ENCODE data around the gene GTF2IRD1. TPM values are rescaled to one million over a fixed set of nuclear protein-coding genes. Genes with fewer than 3 reads are reported as not detected.
A peak's percentile ranks its signal among the peaks of the same experiment; 100 is the strongest.

Gene GTF2IRD1
- total and polyA plus RNA-seq, 2 of the 4 experiments (the other 2 are of a cell fraction) = 4.1 to 21.9 TPM

DNA sequence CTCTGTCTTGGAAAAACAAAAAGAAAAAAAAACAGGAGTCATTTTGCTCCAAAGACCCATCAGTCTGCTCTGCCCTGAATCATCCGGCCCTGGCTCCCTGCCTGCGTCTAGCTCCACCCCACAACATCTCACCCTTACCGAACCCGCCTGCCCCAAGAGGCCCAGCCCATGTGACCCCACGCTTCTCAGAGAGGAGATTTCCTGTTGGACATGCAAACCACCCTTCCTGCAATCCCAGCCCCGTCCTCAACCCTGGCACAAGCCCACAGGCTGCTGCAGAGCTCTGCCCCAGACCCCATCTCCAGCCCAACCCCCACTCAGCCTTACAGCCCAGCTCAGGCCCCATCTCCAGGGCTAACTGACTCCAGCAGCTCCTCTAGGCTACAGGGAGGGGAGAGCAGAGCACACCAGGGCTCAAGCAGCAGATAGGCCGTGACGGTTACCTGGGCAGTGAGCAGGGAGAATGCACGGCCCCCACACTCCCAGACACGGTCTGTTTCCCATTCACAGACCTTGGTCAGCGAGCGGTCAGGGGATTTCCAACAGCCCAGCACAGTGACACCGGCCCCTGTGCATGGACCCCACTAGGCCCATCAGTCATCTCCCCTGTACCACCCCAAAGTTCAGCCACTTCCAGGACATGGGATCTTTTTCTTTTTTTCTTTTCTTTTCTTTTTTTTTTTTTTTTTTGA is 133.9 kb downstream of the GTF2IRD1 start:
- dilution Hi-C loops (cut with HindIII; ENCODE audit: low sequenced_read_pairs, unreplicated experiment) = no loop called here

More for the DNA sequence above, 133.9 kb downstream of the GTF2IRD1 start:
- Histone ChIP-seq H2BK120ac (ENCODE audit: low read depth, low read length) (peak overlapping the region; percentile 74; the same call in 1 of the 2 replicates), H2BK20ac (ENCODE audit: low read depth, low read length) (peak overlapping the region; percentile 61), H2AK9ac (replicated peaks; ENCODE audit: low read depth, low read length, poor library complexity) (peak overlapping the region; percentile 98), H3K36me3 (ENCODE audit: control insufficient read depth, insufficient read depth, low read length) (peaks cover 19% of the 10 kb centered on the region), H3K23ac (ENCODE audit: low read depth, low read length) (peak overlapping the region; percentile 52; the same call in 1 of the 2 replicates), H3K4me2 (ENCODE audit: low read depth, low read length) (peak overlapping the region; percentile 38), H2AK5ac (ENCODE audit: low read depth, low read length) (peak overlapping the region; percentile 85), H2AFZ (replicated peaks; ENCODE audit: low read length, poor library complexity) (peak overlapping the region; percentile 83), H2BK5ac (ENCODE audit: low read depth, low read length, poor library complexity, severe bottlenecking) (peak overlapping the region; percentile 76), H3K27me3 (ENCODE audit: control insufficient read depth, insufficient read depth, low read length) (no peaks in the 10 kb centered on the region), H3K27ac (ENCODE audit: insufficient read depth, low read length) (peak overlapping the region; percentile 77), H3K9me1 (ENCODE audit: insufficient read depth, low read length) (peaks cover 7% of the 10 kb centered on the region; the same call in 1 of the 2 replicates), H3K79me1 (ENCODE audit: low read depth in 1 of 2, low read length in 2 of 2) (peaks cover 3 to 11% of the 10 kb centered on the region in 2 experiments; a peak in 2 of 4 replicates), H4K20me1 (ENCODE audit: insufficient read depth, low read length) (no peaks in the 10 kb centered on the region), H3K4me3 (ENCODE audit: insufficient read depth, low read depth, low read length) (no peak overlapping the region), H3K4me1 (ENCODE audit: control insufficient read depth, insufficient read depth, low read length) (peaks cover 9% of the 10 kb centered on the region), H3K56ac (ENCODE audit: extremely low read depth, insufficient read depth, low read length) (no peak overlapping the region), H3K4ac (ENCODE audit: low read depth, low read length) (peak overlapping the region; percentile 97), H2BK15ac (ENCODE audit: low read depth, low read length) (peak overlapping the region; percentile 53; the same call in 1 of the 3 replicates), H3K9me3 (ENCODE audit: control insufficient read depth, insufficient read depth, low read length) (no peaks in the 10 kb centered on the region), H3K9ac (ENCODE audit: low read depth, low read length) (peak overlapping the region; percentile 32), H4K91ac (ENCODE audit: insufficient read depth, low read depth, low read length) (peak overlapping the region; percentile 84), H3K18ac (ENCODE audit: low read depth, low read length) (peak overlapping the region; percentile 44), H4K5ac (ENCODE audit: low read depth, low read length) (peak overlapping the region; percentile 83), H3K14ac (replicated peaks; ENCODE audit: low read depth, low read length) (peak overlapping the region; percentile 94), H4K8ac (ENCODE audit: low read depth in 2 of 2, low read length in 2 of 2) (peak overlapping the region; percentile 65 to 83; a peak in 3 of 4 replicates)
- no peak for TF ChIP-seq SMC3 (IDR thresholded peaks at IDR 0.05; ENCODE audit: low read depth, low read length)
- peak; percentile 92 for TF ChIP-seq USF2 (IDR thresholded peaks at IDR 0.05; ENCODE audit: low read depth, low read length)
- TF ChIP-seq MAZ (IDR thresholded peaks at IDR 0.05; ENCODE audit: borderline replicate concordance, low read depth, low read length) = 0 out of 2 replicates have a peak, but pooled peaks have one; percentile 28
- TF ChIP-seq RCOR1 (IDR thresholded peaks at IDR 0.05; ENCODE audit: insufficient replicate concordance, low read length) = no peak
- TF ChIP-seq FOS (IDR thresholded peaks at IDR 0.05; ENCODE audit: low read depth, low read length) = no peak
- no peak for TF ChIP-seq BHLHE40 (IDR thresholded peaks at IDR 0.05; ENCODE audit: low read depth, low read length)
- ChIA-PET CTCF (interaction anchor here (0.6 to 1.2 kb wide), 2 partner anchors 13 to 22 kb away, joined by 3 to 4 read pairs; no protein-coding TSS in a partner anchor), POLR2A (ENCODE audit: unreplicated experiment) (interaction anchor here (0.5 kb wide), 1 partner anchor 16 kb away, joined by 3 read pairs; no protein-coding TSS in a partner anchor)
- 3% methylated on average over 6 of the region's 13 CpGs; no CpG with 5 or more reads in 1 of the 2 experiments for WGBS, 2 experiments (ENCODE audit: extremely low coverage in 2 of 2, insufficient read length in 1 of 2)
- intact Hi-C loops (cut with micrococcal nuclease) (loop anchor here (10.0 kb wide), 1 partner anchor 77 kb away; no protein-coding TSS in a partner anchor), in situ Hi-C loops (cut with MboI; ENCODE audit: low sequenced_read_pairs) (loop anchor here (10.0 kb wide), 1 partner anchor 77 kb away; no protein-coding TSS in a partner anchor)
- peak; percentile 97 for ATAC-seq (ENCODE audit: low read depth)
- BruUV-seq (replicated peaks) = no TSS peak
- peak; percentile 89 for DNase-seq

Measured in IMR-90 (cell line).